HCT116 (cell line): ENCODE results near the gene G2E3. TPM values are rescaled to one million over a fixed set of nuclear protein-coding genes. Genes with fewer than 3 reads are reported as not detected.

Experiments used
- ATAC-seq: fragments of 200-7000 bp; cut with Tn5 transposase; 2 replicates; pipeline ENCODE4 v1.9.1; 2020; ENCODE audit warnings: mild to moderate bottlenecking, moderate library complexity
- BruUV-seq: library from RNA; stranded (reverse); fragments of 400-500 nt; replicated peaks from 2 replicates; lab custom pipeline; 2021; lab: Mats Ljungman, UMichigan
- CTCF ChIA-PET: fragments of 300-600 bp; sonication (Branson Sonifier 250); formaldehyde crosslinking; loops from one replicate; lab custom pipeline; 2021; ENCODE audit warnings: antibody characterized with exemption; lab: Charles Lee
- POLR2A ChIA-PET: fragments of 300-600, 350-600 bp; sonication (Branson Sonifier 250); formaldehyde crosslinking; loops from one replicate; lab custom pipeline; 2021; ENCODE audit warnings: antibody characterized with exemption; lab: Charles Lee
- RAD21 ChIA-PET, 2 experiments: fragments of 300-600 bp; sonication (Branson Sonifier 250); formaldehyde crosslinking; loops; one replicate each; lab custom pipeline; 2023; ENCODE audit warnings: low total read pairs in 2 of 2; ENCODE audit not compliant: uncharacterized antibody in 2 of 2, unreplicated experiment in 2 of 2, low non-redundant PET in 1 of 2; lab: Charles Lee
- DNase-seq: peaks from one replicate; pipeline ENCODE4 v3.0.0-alpha.2; 2010; ENCODE audit warnings: low read depth, low spot score
- H2AFZ ChIP-seq: fragments of 200-600 bp; shearing (Covaris generic), sonication (generic); 2 replicates; pipeline ENCODE4 v1.6.1; 2017; ENCODE audit warnings: low read depth, mixed run types, mixed read lengths, antibody characterized with exemption, low read length; ENCODE audit not compliant: poor library complexity, severe bottlenecking
- H3K27ac ChIP-seq: 2 replicates; pipeline ENCODE4 v1.5.1; 2012; ENCODE audit warnings: low read depth, low read length
- H3K27me3 ChIP-seq: fragments of 200-600 bp; sonication (generic); 2 replicates; pipeline ENCODE4 v1.6.1; 2016; ENCODE audit warnings: mixed run types, low read length, mixed read lengths; ENCODE audit not compliant: insufficient read depth
- H3K36me3 ChIP-seq, 2 experiments: fragments of 200-500 bp in 1 of 2; fragments of 200-600 bp in 1 of 2; sonication (Bioruptor generic) in 1 of 2; sonication (generic) in 1 of 2; 2 replicates each; pipeline versions ENCODE4 v1.5.1 to v1.6.1; 2014 to 2016; ENCODE audit warnings: low read length in 2 of 2, inconsistent platforms in 1 of 2, mixed read lengths in 1 of 2, mixed run types in 1 of 2; ENCODE audit not compliant: insufficient read depth in 2 of 2, control insufficient read depth in 1 of 2
- H3K4me1 ChIP-seq, 2 experiments: fragments of 200-600 bp in 1 of 2; sonication (generic) in 1 of 2; 2 replicates each; pipeline versions ENCODE4 v1.5.1 to v1.6.1; 2012 to 2017; ENCODE audit warnings: low read length in 2 of 2, inconsistent platforms in 1 of 2, mild to moderate bottlenecking in 1 of 2, mixed read lengths in 1 of 2, mixed run types in 1 of 2, moderate library complexity in 1 of 2; ENCODE audit not compliant: insufficient read depth in 2 of 2, control insufficient read depth in 1 of 2
- H3K4me2 ChIP-seq: fragments of 200-600 bp; sonication (generic); 2 replicates; pipeline ENCODE4 v1.6.1; 2017; ENCODE audit warnings: mixed run types, low read length, mixed read lengths
- H3K4me3 ChIP-seq, 2 experiments: fragments of 200-600 bp in 1 of 2; sonication (generic) in 1 of 2; replicated peaks in 1 of 2; 2 replicates each; pipeline ENCODE4 v1.5.1; 2011 to 2016; ENCODE audit warnings: low read length in 2 of 2, control low read depth in 1 of 2, low read depth in 1 of 2, mild to moderate bottlenecking in 1 of 2, mixed read lengths in 1 of 2, mixed run types in 1 of 2
- H3K79me2 ChIP-seq: fragments of 200-600 bp; sonication (generic); 2 replicates; pipeline ENCODE4 v1.6.1; 2017; ENCODE audit warnings: mild to moderate bottlenecking, mixed run types, low read length, moderate library complexity, mixed read lengths; ENCODE audit not compliant: insufficient read depth
- H3K9ac ChIP-seq: fragments of 200-600 bp; sonication (generic); 2 replicates; pipeline ENCODE4 v1.6.1; 2016; ENCODE audit warnings: low read length, mixed read lengths
- H3K9me2 ChIP-seq: fragments of 200-600 bp; sonication (generic), shearing (Covaris generic); 2 replicates; pipeline ENCODE4 v1.6.1; 2017; ENCODE audit warnings: mixed run types, mild to moderate bottlenecking, moderate library complexity; ENCODE audit not compliant: insufficient read depth
- H3K9me3 ChIP-seq, 2 experiments: fragments of 200-500 bp in 1 of 2; fragments of 200-600 bp in 1 of 2; sonication (Bioruptor generic) in 1 of 2; sonication (generic) in 1 of 2; 2 replicates each; pipeline ENCODE4 v1.6.1; 2014 to 2017; ENCODE audit warnings: low read length in 2 of 2, mixed read lengths in 2 of 2, inconsistent platforms in 1 of 2, low read depth in 1 of 2, mild to moderate bottlenecking in 1 of 2, mixed run types in 1 of 2, moderate library complexity in 1 of 2; ENCODE audit not compliant: control insufficient read depth in 1 of 2, insufficient read depth in 1 of 2
- H4K20me1 ChIP-seq: fragments of 200-600 bp; sonication (generic), shearing (Covaris generic); 2 replicates; pipeline ENCODE4 v1.6.1; 2017; ENCODE audit warnings: mixed run types, mild to moderate bottlenecking, moderate library complexity; ENCODE audit not compliant: insufficient read depth
- ATF3 ChIP-seq: IDR thresholded peaks from 2 replicates; pipeline ENCODE4 v1.6.1; 2012
- ELF1 ChIP-seq: IDR thresholded peaks from 2 replicates; pipeline ENCODE4 v1.6.1; 2012; ENCODE audit warnings: low read depth, borderline replicate concordance
- EZH2 ChIP-seq: fragments of 200-600 bp; sonication (generic); IDR thresholded peaks from 2 replicates; pipeline ENCODE4 v1.6.1; 2017; ENCODE audit warnings: antibody characterized with exemption, mixed run types
- JUND ChIP-seq: IDR thresholded peaks from 2 replicates; pipeline ENCODE4 v1.6.1; 2012
- RAD21 ChIP-seq: IDR thresholded peaks from 2 replicates; pipeline ENCODE4 v1.6.1; 2012; ENCODE audit warnings: low read depth, mild to moderate bottlenecking
- SIN3A ChIP-seq: IDR thresholded peaks from 2 replicates; pipeline ENCODE4 v1.6.1; 2012; ENCODE audit warnings: low read depth
- SRF ChIP-seq: IDR thresholded peaks from 2 replicates; pipeline ENCODE4 v1.6.1; 2012; ENCODE audit warnings: low read depth
- YY1 ChIP-seq: IDR thresholded peaks from 2 replicates; pipeline ENCODE4 v1.6.1; 2011; ENCODE audit warnings: low read length, low read depth, moderate library complexity, mild to moderate bottlenecking; ENCODE audit not compliant: insufficient replicate concordance; ENCODE audit errors: extremely low read depth
- ZFX ChIP-seq: fragments of 450-650 bp; IDR thresholded peaks from 2 replicates; pipeline ENCODE4 v1.6.1; 2017
- ZNF274 ChIP-seq: fragments of 200-500 bp; sonication (Bioruptor generic); IDR thresholded peaks from 2 replicates; pipeline ENCODE4 v1.6.1; 2014; ENCODE audit warnings: mild to moderate bottlenecking, low read depth, low read length, inconsistent platforms
- intact Hi-C: fragments of 100-400 bp; cut with micrococcal nuclease; formaldehyde crosslinking; loops from 2 replicates; pipeline ENCODE4 v1.10.0; 2022
- total RNA-seq: library from RNA; stranded (reverse); gene quantifications from one replicate; pipeline ENCODE4 v1.2.1, GENCODE V29; 2021; ENCODE audit not compliant: unreplicated experiment
- TF ChIP-seq, protein P1 (sequence below), 3 experiments: fragments of 200-600 bp in 1 of 3; sonication (generic) in 1 of 3; IDR thresholded peaks in 2 of 3; conservative IDR thresholded peaks in 1 of 3; 2 replicates each; pipeline ENCODE4 v1.5.1; 2012 to 2017; ENCODE audit warnings: low read depth in 2 of 3, low read length in 2 of 3, antibody characterized with exemption in 1 of 3, borderline replicate concordance in 1 of 3, control low read depth in 1 of 3, mild to moderate bottlenecking in 1 of 3, mixed read lengths in 1 of 3, mixed run types in 1 of 3, moderate library complexity in 1 of 3; ENCODE audit not compliant: insufficient read depth in 1 of 3

The G2E3 gene
- total RNA-seq, 1 experiment from 2014 or later = 47.0 TPM

GRCh38 chr14:30564868-30565248 is 5.9 kb downstream of the G2E3 start:
- no peak overlapping the region for H3K4me2 ChIP-seq
- no peaks in the 10 kb centered on the region for H3K9me3 ChIP-seq
- intact Hi-C loops = no loop called here
- H3K27me3 ChIP-seq = no peaks in the 10 kb centered on the region
- H2AFZ ChIP-seq = no peak overlapping the region
- ChIA-PET RAD21 (no interaction called here), POLR2A (no interaction called here), CTCF (no interaction called here)
- H3K4me1 ChIP-seq = peaks cover 4 to 13% of the 10 kb centered on the region in 2 experiments; a peak in 2 of 4 replicates
- TF ChIP-seq ZFX (no peak), JUND (no peak), SIN3A (no peak), ZNF274 (no peak), EZH2 (no peak), ELF1 (no peak), YY1 (no peak), ATF3 (no peak), SRF (no peak), RAD21 (no peak)
- TF ChIP-seq, protein P1, sequence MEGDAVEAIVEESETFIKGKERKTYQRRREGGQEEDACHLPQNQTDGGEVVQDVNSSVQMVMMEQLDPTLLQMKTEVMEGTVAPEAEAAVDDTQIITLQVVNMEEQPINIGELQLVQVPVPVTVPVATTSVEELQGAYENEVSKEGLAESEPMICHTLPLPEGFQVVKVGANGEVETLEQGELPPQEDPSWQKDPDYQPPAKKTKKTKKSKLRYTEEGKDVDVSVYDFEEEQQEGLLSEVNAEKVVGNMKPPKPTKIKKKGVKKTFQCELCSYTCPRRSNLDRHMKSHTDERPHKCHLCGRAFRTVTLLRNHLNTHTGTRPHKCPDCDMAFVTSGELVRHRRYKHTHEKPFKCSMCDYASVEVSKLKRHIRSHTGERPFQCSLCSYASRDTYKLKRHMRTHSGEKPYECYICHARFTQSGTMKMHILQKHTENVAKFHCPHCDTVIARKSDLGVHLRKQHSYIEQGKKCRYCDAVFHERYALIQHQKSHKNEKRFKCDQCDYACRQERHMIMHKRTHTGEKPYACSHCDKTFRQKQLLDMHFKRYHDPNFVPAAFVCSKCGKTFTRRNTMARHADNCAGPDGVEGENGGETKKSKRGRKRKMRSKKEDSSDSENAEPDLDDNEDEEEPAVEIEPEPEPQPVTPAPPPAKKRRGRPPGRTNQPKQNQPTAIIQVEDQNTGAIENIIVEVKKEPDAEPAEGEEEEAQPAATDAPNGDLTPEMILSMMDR (IDR thresholded peaks at IDR 0.05 in 2 of 3, conservative IDR thresholded peaks at IDR 0.05 in 1 of 3; ENCODE audit: borderline replicate concordance in 1 of 3, insufficient read depth in 1 of 3, low read depth in 2 of 3, low read length in 2 of 3) = no peak
- no peak overlapping the region for H3K27ac ChIP-seq
- peaks cover 2 to 3% of the 10 kb centered on the region in 2 experiments; a peak in 2 of 4 replicates for H3K36me3 ChIP-seq
- ATAC-seq (no peak), DNase-seq (no peak)
- BruUV-seq = no TSS peak
- H4K20me1 ChIP-seq = peaks cover 22% of the 10 kb centered on the region; the same call in 1 of the 2 replicates
- no peaks in the 10 kb centered on the region for H3K9me2 ChIP-seq
- no peak overlapping the region for H3K9ac ChIP-seq
- peaks cover 99% of the 10 kb centered on the region for H3K79me2 ChIP-seq
- no peak overlapping the region for H3K4me3 ChIP-seq
